ENCODE results near the gene NRAS.
A peak's percentile ranks its signal among the peaks of the same experiment; 100 is the strongest.

Gene NRAS

DNA sequence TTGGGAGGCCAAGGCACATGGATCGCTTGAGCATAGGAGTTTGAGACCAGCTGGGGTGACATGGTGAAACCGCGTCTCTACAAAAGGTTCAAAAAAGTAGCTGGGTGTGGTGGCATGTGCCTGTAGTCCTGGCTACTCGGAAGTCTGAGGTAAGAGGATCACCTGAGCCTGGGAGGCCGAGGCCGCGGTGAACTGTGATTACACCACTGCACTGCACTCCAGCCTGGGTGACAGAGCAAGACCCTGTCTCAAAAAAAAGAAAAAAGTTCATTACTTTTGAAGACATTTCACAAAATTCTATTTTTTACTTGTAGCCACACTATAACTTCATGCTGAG, 44.7 kb downstream of the NRAS start:
- Mint-ChIP-seq H3K9me3 (no peaks in the 10 kb centered on the region), H3K27me3 (peaks cover 32% of the 10 kb centered on the region), H3K27ac (no peak overlapping the region)

GRCh38 chr1:114671011-114671938, 45.3 kb downstream of the NRAS start:
- H3K27ac Mint-ChIP-seq, result no peak overlapping the region
- H3K4me1 Mint-ChIP-seq (ENCODE audit: low read depth), result peaks cover 12% of the 10 kb centered on the region
- H3K27me3 Mint-ChIP-seq, result peaks cover 29% of the 10 kb centered on the region
- no peaks in the 10 kb centered on the region for H3K9me3 Mint-ChIP-seq
- H3K36me3 Mint-ChIP-seq (ENCODE audit: low read depth), result no peaks in the 10 kb centered on the region
- no peak overlapping the region for H3K4me3 Mint-ChIP-seq

More for the DNA sequence above, 44.7 kb downstream of the NRAS start:
- peaks cover 12% of the 10 kb centered on the region for H3K4me1 Mint-ChIP-seq (ENCODE audit: low read depth)
- H3K36me3 Mint-ChIP-seq (ENCODE audit: low read depth), result no peaks in the 10 kb centered on the region
- H3K4me3 Mint-ChIP-seq, result no peak overlapping the region

DNA sequence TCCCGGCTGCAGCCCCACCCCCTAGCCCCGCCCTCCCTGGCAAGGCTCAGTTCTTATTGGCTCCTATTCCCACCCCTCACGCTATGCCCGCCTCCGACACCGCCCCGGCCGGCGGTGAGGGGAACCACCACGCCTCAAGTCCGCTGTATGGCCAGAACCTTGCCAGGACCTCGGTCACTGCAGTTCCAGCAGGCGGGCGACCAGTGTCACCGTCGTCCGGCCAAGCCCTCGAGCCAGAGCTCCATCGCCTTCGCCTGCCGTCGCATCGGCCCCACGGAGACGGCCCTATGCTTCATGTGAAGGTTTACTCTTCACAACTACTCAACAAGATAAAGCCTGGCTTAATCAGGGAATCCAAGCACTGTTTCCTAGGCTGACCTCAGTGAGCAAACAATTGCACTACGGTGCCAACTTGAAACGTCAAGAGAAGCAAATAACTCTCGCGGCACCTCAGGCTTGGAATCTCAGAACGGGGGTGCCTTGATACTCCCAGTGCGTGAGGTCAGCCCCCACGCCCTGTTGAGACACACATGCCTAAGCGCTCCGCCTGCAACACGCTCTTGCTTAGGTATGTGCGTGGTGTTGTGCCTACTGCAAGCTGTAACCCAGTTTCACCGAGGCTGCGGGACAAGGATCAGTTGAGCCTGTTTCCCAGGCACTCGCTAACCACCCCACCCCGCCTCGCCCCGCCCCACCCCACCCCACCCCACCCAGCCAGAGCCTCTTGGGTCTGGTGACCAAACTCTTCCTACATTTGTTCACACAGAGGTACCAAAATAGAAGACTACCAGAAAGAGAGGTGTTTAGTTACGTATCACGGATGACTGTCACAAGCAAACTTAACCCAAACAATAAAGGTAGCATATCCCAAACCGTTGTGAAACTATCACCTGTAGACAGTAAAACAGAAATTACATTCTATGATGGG, 46.2 kb downstream of the NRAS start:
- Mint-ChIP-seq H3K27me3 (peaks cover 27% of the 10 kb centered on the region), H3K36me3 (ENCODE audit: low read depth) (no peaks in the 10 kb centered on the region), H3K27ac (no peak overlapping the region), H3K4me1 (ENCODE audit: low read depth) (peaks cover 12% of the 10 kb centered on the region), H3K4me3 (peak overlapping the region; percentile 87), H3K9me3 (no peaks in the 10 kb centered on the region)

DNA sequence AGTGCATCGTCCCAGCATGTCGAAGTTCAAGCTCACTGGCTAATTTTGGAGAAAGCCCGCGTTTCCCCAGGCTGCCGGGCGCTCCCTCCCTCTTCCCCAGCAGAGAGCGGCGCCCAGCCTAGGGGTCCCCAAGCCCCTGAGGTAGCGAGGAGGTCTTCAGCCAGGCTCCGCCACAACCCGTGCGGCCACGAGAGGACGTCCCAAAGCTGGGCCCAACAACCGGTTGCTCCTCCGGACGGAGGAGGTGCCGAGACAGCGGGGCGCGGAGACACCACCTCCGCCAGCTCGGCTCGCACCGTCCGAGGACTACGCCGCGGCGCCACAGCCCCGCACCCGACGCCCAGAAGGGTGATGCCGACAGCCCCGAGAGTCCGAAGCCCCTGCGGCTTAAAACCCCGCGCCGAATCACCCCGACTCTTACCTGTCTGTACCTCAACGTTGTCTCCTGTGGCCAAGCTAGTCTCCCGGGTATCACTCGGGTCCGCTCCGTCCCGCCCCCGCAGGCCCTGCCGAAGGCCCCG, 46.9 kb downstream of the NRAS start, which contains the start of gene DENND2C:
Gene DENND2C, minus strand, starts transcription at position 488 of the 521 bp plus-strand sequence. CDS start 44,065 bp downstream, outside the sequence.
- peaks cover 12% of the 10 kb centered on the region for H3K4me1 Mint-ChIP-seq (ENCODE audit: low read depth)
- H3K27me3 Mint-ChIP-seq, result peaks cover 25% of the 10 kb centered on the region
- H3K27ac Mint-ChIP-seq, result no peak within 1 kb of the TSS
- no peaks in the 10 kb centered on the region for H3K9me3 Mint-ChIP-seq
- peak within 1 kb of the TSS; percentile 87 for H3K4me3 Mint-ChIP-seq
- H3K36me3 Mint-ChIP-seq (ENCODE audit: low read depth), result no peaks in the 10 kb centered on the region

DNA sequence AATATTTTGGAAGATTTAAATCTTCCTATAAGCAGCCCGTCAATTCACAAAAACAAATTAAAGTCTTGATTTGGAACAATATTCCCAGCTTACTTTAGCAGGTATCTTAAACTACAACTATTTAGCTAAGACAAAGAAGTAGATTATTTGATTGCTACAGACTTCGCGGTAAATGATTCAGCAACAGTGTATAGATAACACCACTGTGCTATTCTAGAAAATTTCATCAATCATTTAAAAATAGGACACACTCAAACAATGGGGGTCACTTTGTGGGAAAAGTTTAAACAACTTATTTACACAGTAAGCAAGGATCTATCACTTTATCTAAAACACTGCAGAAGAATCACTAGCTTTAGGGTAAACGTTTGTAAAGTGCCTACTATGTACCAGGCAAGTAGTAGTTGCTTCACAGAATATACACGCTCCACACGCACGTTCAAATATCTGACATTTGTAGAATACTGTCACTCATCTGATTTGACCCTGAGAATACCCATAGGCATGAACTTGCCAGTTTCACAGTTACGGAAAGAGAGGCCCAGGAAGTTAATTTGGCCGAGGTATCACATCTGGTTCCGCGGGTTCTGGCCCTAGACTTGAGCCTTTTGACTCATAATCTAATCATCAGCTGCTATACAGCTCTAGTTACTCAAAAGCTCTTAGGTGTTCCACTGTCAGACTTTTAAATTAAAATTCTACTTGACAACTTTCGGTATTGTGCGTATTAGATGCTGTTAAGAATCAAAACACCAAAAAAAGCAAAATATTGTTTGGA, 47.6 kb downstream of the NRAS start:
- Mint-ChIP-seq H3K27me3 (peaks cover 25% of the 10 kb centered on the region), H3K4me3 (peak overlapping the region; percentile 87), H3K9me3 (no peaks in the 10 kb centered on the region), H3K36me3 (ENCODE audit: low read depth) (no peaks in the 10 kb centered on the region), H3K4me1 (ENCODE audit: low read depth) (peaks cover 12% of the 10 kb centered on the region), H3K27ac (no peak overlapping the region)

DNA sequence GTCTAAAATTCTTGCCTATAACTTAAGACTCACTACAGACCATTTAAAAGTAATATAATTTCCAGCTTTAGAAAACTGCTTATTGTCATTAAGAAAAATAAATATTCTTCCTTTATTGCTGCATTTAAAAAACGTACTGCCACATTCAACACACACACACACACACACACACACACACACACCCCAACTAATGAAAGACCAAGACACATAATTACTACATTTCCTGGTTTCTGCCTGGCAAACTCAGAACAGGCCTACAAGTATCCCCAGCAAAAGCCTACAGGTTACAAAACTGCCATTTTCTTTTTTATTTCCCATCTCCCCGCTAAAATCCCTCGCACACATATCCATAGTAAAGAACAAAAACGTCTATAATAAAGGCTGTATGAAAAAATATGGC, 48.2 kb downstream of the NRAS start:
- no peaks in the 10 kb centered on the region for H3K36me3 Mint-ChIP-seq (ENCODE audit: low read depth)
- H3K9me3 Mint-ChIP-seq, result no peaks in the 10 kb centered on the region
- no peak overlapping the region for H3K27ac Mint-ChIP-seq
- no peak overlapping the region for H3K4me3 Mint-ChIP-seq
- H3K27me3 Mint-ChIP-seq, result peaks cover 23% of the 10 kb centered on the region
- H3K4me1 Mint-ChIP-seq (ENCODE audit: low read depth), result peaks cover 12% of the 10 kb centered on the region

- Mint-ChIP-seq H3K4me1 (ENCODE audit: low read depth) (peaks cover 12% of the 10 kb centered on the region), H3K27ac (no peak overlapping the region), H3K36me3 (ENCODE audit: low read depth) (no peaks in the 10 kb centered on the region), H3K4me3 (no peak overlapping the region), H3K9me3 (no peaks in the 10 kb centered on the region), H3K27me3 (peaks cover 21% of the 10 kb centered on the region)
Measured at GRCh38 chr1:114666954-114667353, 49.6 kb downstream of the NRAS start.

DNA sequence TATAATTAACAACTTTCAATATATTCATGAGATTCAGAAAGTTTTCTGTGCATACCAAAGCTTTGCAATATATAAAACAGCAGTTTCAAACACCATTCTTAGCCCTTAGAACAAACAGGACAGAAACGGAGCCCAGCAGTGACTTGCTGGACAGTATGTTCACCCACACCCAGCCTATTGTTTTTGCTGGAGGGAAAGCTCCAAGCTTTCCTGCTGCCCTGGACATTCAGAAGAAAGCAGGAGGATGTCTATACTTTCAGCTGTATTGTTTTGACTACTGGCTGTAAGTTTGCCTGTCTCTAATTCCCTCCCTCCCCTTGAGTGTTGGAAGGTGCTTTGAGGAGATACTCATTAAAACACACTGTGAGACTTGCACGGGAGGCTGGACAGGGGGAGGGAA, 56.3 kb downstream of the NRAS start:
- Mint-ChIP-seq H3K27me3 (peaks cover 28% of the 10 kb centered on the region), H3K4me3 (no peak overlapping the region), H3K9me3 (no peaks in the 10 kb centered on the region), H3K36me3 (ENCODE audit: low read depth) (no peaks in the 10 kb centered on the region), H3K27ac (no peak overlapping the region), H3K4me1 (ENCODE audit: low read depth) (no peaks in the 10 kb centered on the region)
